OCI-LY1 (cell line): ENCODE measurements around the gene TRPM3.

Source experiments
- H2AFZ ChIP-seq: fragments of 200-600 bp; sonication (generic), shearing (Covaris generic); 2 replicates; pipeline ENCODE4 v1.6.0; 2014; ENCODE audit warnings: antibody characterized with exemption, mild to moderate bottlenecking, low read length
- H3F3A ChIP-seq: fragments of 200-600 bp; sonication (generic), shearing (Covaris generic); 2 replicates; pipeline ENCODE4 v1.6.0; 2014; ENCODE audit warnings: mild to moderate bottlenecking, antibody characterized with exemption, low read length, moderate library complexity; ENCODE audit not compliant: insufficient read depth
- H3K27ac ChIP-seq: fragments of 200-600 bp; sonication (generic); 2 replicates; pipeline ENCODE4 v1.5.1; 2014; ENCODE audit warnings: low read length, mixed run types, mild to moderate bottlenecking, low read depth; ENCODE audit not compliant: poor library complexity, severe bottlenecking
- H3K27me3 ChIP-seq: fragments of 200-600 bp; sonication (generic); 2 replicates; pipeline ENCODE4 v1.6.0; 2014; ENCODE audit warnings: antibody characterized with exemption, mild to moderate bottlenecking, low read length, moderate library complexity; ENCODE audit not compliant: insufficient read depth
- H3K36me3 ChIP-seq: fragments of 200-600 bp; sonication (generic); 2 replicates; pipeline ENCODE4 v1.6.1; 2014; ENCODE audit warnings: mild to moderate bottlenecking, antibody characterized with exemption, low read length, moderate library complexity, mixed read lengths; ENCODE audit not compliant: insufficient read depth
- H3K4me1 ChIP-seq: fragments of 200-600 bp; sonication (generic); 2 replicates; pipeline ENCODE4 v1.5.1; 2014; ENCODE audit warnings: mild to moderate bottlenecking, low read length, moderate library complexity; ENCODE audit not compliant: insufficient read depth, severe bottlenecking
- H3K4me2 ChIP-seq: fragments of 200-600 bp; sonication (generic), shearing (Covaris generic); 2 replicates; pipeline ENCODE4 v1.6.1; 2014; ENCODE audit warnings: low read length
- H3K4me3 ChIP-seq: fragments of 200-600 bp; sonication (generic); 2 replicates; pipeline ENCODE4 v1.5.1; 2014; ENCODE audit warnings: low read length, low read depth, mild to moderate bottlenecking, mixed read lengths; ENCODE audit not compliant: poor library complexity, severe bottlenecking
- H3K79me2 ChIP-seq: fragments of 200-600 bp; shearing (Covaris generic); 2 replicates; pipeline ENCODE4 v1.6.1; 2016; ENCODE audit warnings: mixed run types, low read length, mixed read lengths; ENCODE audit not compliant: insufficient read depth
- H3K9ac ChIP-seq: fragments of 200-600 bp; sonication (generic), shearing (Covaris generic); 2 replicates; pipeline ENCODE4 v1.6.1; 2014; ENCODE audit warnings: mild to moderate bottlenecking, low read length, mixed read lengths
- H3K9me2 ChIP-seq: fragments of 200-600 bp; sonication (generic), shearing (Covaris generic); 2 replicates; pipeline ENCODE4 v1.6.1; 2014; ENCODE audit warnings: low read depth, mild to moderate bottlenecking, low read length, mixed read lengths
- H3K9me3 ChIP-seq: fragments of 200-600 bp; shearing (Covaris generic); 2 replicates; pipeline ENCODE4 v1.6.1; 2014; ENCODE audit warnings: low read length, mixed read lengths
- H4K20me1 ChIP-seq: fragments of 200-600 bp; sonication (generic), shearing (Covaris generic); 2 replicates; pipeline ENCODE4 v1.6.0; 2016; ENCODE audit warnings: mild to moderate bottlenecking, low read length; ENCODE audit not compliant: insufficient read depth
- CTCF ChIP-seq: fragments of 200-600 bp; sonication (generic), shearing (Covaris generic); IDR thresholded peaks from 2 replicates; pipeline ENCODE4 v1.5.1; 2017; ENCODE audit warnings: mild to moderate bottlenecking, antibody characterized with exemption, low read length, moderate library complexity, mixed read lengths
- EZH2 ChIP-seq: fragments of 200-600 bp; sonication (generic), shearing (Covaris generic); IDR thresholded peaks from 2 replicates; pipeline ENCODE4 v1.8.0; 2017; ENCODE audit warnings: borderline replicate concordance, mixed run types, mild to moderate bottlenecking, antibody characterized with exemption, low read length, moderate library complexity, mixed read lengths

The TRPM3 gene

DNA sequence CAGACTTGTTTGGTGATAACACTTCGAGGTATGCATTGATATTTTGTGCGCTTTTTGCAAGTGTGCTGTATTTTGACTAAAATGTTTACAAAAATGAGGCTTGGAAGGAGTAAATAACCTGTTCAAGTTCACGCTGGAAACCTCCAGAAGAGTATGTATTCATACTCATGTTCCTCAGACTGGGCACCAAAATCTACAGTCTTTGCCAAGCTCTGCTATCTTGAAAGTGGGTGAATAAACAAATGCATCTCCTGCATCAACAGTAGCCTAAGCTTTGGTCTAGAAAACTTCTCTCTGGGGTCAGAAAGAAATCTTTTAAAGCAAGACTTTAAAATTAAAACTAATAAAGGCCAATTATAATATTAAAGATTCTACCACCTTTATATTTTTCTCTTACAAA, 157.9 kb downstream of the TRPM3 start:
- Histone ChIP-seq H3K9ac (no peak overlapping the region), H3K4me2 (no peak overlapping the region), H3K4me1 (no peaks in the 10 kb centered on the region), H3K9me2 (no peaks in the 10 kb centered on the region), H3K36me3 (no peaks in the 10 kb centered on the region), H3K27ac (no peak overlapping the region), H3K4me3 (no peak overlapping the region), H3K79me2 (no peaks in the 10 kb centered on the region), H3K9me3 (no peaks in the 10 kb centered on the region), H3F3A (no peaks in the 10 kb centered on the region), H3K27me3 (no peaks in the 10 kb centered on the region), H4K20me1 (no peaks in the 10 kb centered on the region), H2AFZ (no peak overlapping the region)
- TF ChIP-seq CTCF: no peak
- no peak for TF ChIP-seq EZH2

GRCh38 chr9:70962761-70963440, 158.5 kb downstream of the TRPM3 start:
- Histone ChIP-seq H3F3A (no peaks in the 10 kb centered on the region), H3K36me3 (no peaks in the 10 kb centered on the region), H3K4me2 (no peak overlapping the region), H4K20me1 (no peaks in the 10 kb centered on the region), H3K4me3 (no peak overlapping the region), H2AFZ (no peak overlapping the region), H3K9me2 (no peaks in the 10 kb centered on the region), H3K9me3 (no peaks in the 10 kb centered on the region), H3K79me2 (no peaks in the 10 kb centered on the region), H3K9ac (no peak overlapping the region), H3K4me1 (no peaks in the 10 kb centered on the region), H3K27me3 (no peaks in the 10 kb centered on the region), H3K27ac (no peak overlapping the region)
- TF ChIP-seq CTCF (no peak), EZH2 (no peak)

DNA sequence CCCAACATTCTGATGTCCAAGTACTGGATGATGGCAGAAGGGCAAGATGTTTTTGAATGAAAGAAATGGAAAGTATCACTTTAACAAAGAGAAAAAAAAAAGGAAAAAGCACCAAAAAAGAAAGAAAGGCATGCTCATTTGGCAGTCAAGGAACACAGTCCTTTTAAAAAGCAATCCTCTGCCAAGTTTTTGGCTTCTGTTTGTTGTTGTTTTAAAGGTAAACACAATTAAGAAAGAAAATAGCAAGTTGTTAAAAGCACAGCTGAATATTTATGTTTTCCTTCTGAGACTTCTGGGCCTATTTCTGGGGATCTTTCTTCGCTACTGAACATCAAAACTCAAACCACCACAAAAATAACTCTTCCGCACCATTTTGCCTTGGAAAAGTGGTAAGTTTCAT, 162.1 kb downstream of the TRPM3 start:
- Histone ChIP-seq H3K9ac (no peak overlapping the region), H3F3A (no peaks in the 10 kb centered on the region), H3K4me3 (no peak overlapping the region), H2AFZ (no peak overlapping the region), H3K27me3 (no peaks in the 10 kb centered on the region), H3K4me2 (no peak overlapping the region), H4K20me1 (no peaks in the 10 kb centered on the region), H3K27ac (no peak overlapping the region), H3K4me1 (no peaks in the 10 kb centered on the region), H3K36me3 (no peaks in the 10 kb centered on the region), H3K9me3 (no peaks in the 10 kb centered on the region), H3K79me2 (no peaks in the 10 kb centered on the region), H3K9me2 (no peaks in the 10 kb centered on the region)
- no peak for TF ChIP-seq EZH2
- TF ChIP-seq CTCF: no peak
